H9 (cell line): ENCODE data around the gene THOP1. TPM values are rescaled to one million over a fixed set of nuclear protein-coding genes. Genes with fewer than 3 reads are reported as not detected.

ENCODE experiments used
- DNase-seq: peaks from one replicate; pipeline ENCODE4 v3.0.0-alpha.2; 2017
- H2AFZ ChIP-seq: one replicate; pipeline ENCODE4 v1.6.1; 2013; ENCODE audit warnings: mild to moderate bottlenecking, low read length, control low read depth, moderate library complexity
- H2AK5ac ChIP-seq: 2 replicates; pipeline ENCODE4 v1.6.1; 2013; ENCODE audit warnings: low read length, control low read depth, mixed read lengths; ENCODE audit not compliant: insufficient read length
- H2BK120ac ChIP-seq: one replicate; pipeline ENCODE4 v1.6.1; 2013; ENCODE audit warnings: low read depth, mild to moderate bottlenecking, low read length, control low read depth, inconsistent platforms; ENCODE audit not compliant: poor library complexity, severe bottlenecking
- H2BK12ac ChIP-seq: 2 replicates; pipeline ENCODE4 v1.6.1; 2013; ENCODE audit warnings: low read length, control low read depth, mixed read lengths, low read depth; ENCODE audit not compliant: insufficient read length
- H2BK15ac ChIP-seq: 2 replicates; pipeline ENCODE4 v1.6.1; 2013; ENCODE audit warnings: low read depth, low read length, control low read depth
- H2BK20ac ChIP-seq: one replicate; pipeline ENCODE4 v1.6.1; 2013; ENCODE audit warnings: low read depth, mild to moderate bottlenecking, low read length, control low read depth, inconsistent platforms; ENCODE audit not compliant: poor library complexity, severe bottlenecking
- H2BK5ac ChIP-seq: 2 replicates; pipeline ENCODE4 v1.6.1; 2013; ENCODE audit warnings: low read length, control low read depth, mixed read lengths; ENCODE audit not compliant: insufficient read length
- H3K14ac ChIP-seq: 2 replicates; pipeline ENCODE4 v1.6.1; 2013; ENCODE audit warnings: low read length, control low read depth; ENCODE audit not compliant: insufficient read depth
- H3K18ac ChIP-seq: 2 replicates; pipeline ENCODE4 v1.6.1; 2013; ENCODE audit warnings: low read depth, mild to moderate bottlenecking, mixed read lengths, low read length, control low read depth; ENCODE audit not compliant: insufficient read length
- H3K23ac ChIP-seq: 2 replicates; pipeline ENCODE4 v1.6.1; 2013; ENCODE audit warnings: low read length, control low read depth, mixed read lengths, low read depth; ENCODE audit not compliant: insufficient read length
- H3K23me2 ChIP-seq: 2 replicates; pipeline ENCODE4 v1.6.1; 2013; ENCODE audit warnings: low read depth, mild to moderate bottlenecking, mixed read lengths, low read length, control low read depth; ENCODE audit not compliant: insufficient read length, poor library complexity, severe bottlenecking
- H3K27ac ChIP-seq: 2 replicates; pipeline ENCODE4 v1.5.1; 2013; ENCODE audit warnings: low read length, control low read depth, mixed read lengths, low read depth; ENCODE audit not compliant: insufficient read length
- H3K27me3 ChIP-seq: 2 replicates; pipeline ENCODE4 v1.6.1; 2013; ENCODE audit warnings: low read length, control low read depth, inconsistent platforms; ENCODE audit not compliant: insufficient read depth
- H3K4ac ChIP-seq: 2 replicates; pipeline ENCODE4 v1.6.1; 2013; ENCODE audit warnings: low read depth, mild to moderate bottlenecking, control low read depth, inconsistent platforms, low read length, moderate library complexity
- H3K4me1 ChIP-seq: 2 replicates; pipeline ENCODE4 v1.6.1; 2013; ENCODE audit warnings: low read length, control low read depth, inconsistent platforms; ENCODE audit not compliant: insufficient read depth
- H3K4me2 ChIP-seq: 2 replicates; pipeline ENCODE4 v1.6.1; 2013; ENCODE audit warnings: low read length, control low read depth, mixed read lengths; ENCODE audit not compliant: insufficient read length, insufficient read depth
- H3K56ac ChIP-seq: 2 replicates; pipeline ENCODE4 v1.6.1; 2013; ENCODE audit warnings: low read depth, mild to moderate bottlenecking, mixed read lengths, low read length, control low read depth; ENCODE audit not compliant: insufficient read length
- H3K79me1 ChIP-seq: 2 replicates; pipeline ENCODE4 v1.6.1; 2013; ENCODE audit warnings: low read depth, mild to moderate bottlenecking, moderate library complexity, low read length, control low read depth, inconsistent platforms; ENCODE audit not compliant: insufficient read depth, poor library complexity, severe bottlenecking
- H3K79me2 ChIP-seq: 2 replicates; pipeline ENCODE4 v1.6.1; 2013; ENCODE audit warnings: low read length, control low read depth, inconsistent platforms; ENCODE audit not compliant: insufficient read depth
- H3K9ac ChIP-seq: 2 replicates; pipeline ENCODE4 v1.6.1; 2013; ENCODE audit warnings: low read length, control low read depth, mixed read lengths; ENCODE audit not compliant: insufficient read length; ENCODE audit errors: extremely low read depth
- H3K9me3 ChIP-seq: one replicate; pipeline ENCODE4 v1.6.1; 2013; ENCODE audit warnings: low read depth, low read length, inconsistent platforms; ENCODE audit not compliant: control insufficient read depth
- H3T11ph ChIP-seq: one replicate; pipeline ENCODE4 v1.6.1; 2013; ENCODE audit warnings: mild to moderate bottlenecking, low read length, control low read depth, inconsistent platforms
- H4K20me1 ChIP-seq: one replicate; pipeline ENCODE4 v1.6.1; 2013; ENCODE audit not compliant: control insufficient read depth, insufficient read length, insufficient read depth
- H4K5ac ChIP-seq: 2 replicates; pipeline ENCODE4 v1.6.1; 2013; ENCODE audit warnings: low read depth, mild to moderate bottlenecking, mixed read lengths, low read length, control low read depth; ENCODE audit not compliant: insufficient read length
- H4K8ac ChIP-seq: replicated peaks from 2 replicates; pipeline ENCODE4 v1.6.1; 2013; ENCODE audit warnings: low read length, control low read depth, mixed read lengths, low read depth; ENCODE audit not compliant: insufficient read length
- H4K91ac ChIP-seq: 2 replicates; pipeline ENCODE4 v1.6.1; 2013; ENCODE audit warnings: low read depth, mild to moderate bottlenecking, moderate library complexity, mixed read lengths, low read length, control low read depth; ENCODE audit not compliant: insufficient read length
- H3K27ac Mint-ChIP-seq, 3 experiments: 2 replicates in 2 of 3; 3 replicates in 1 of 3; pipeline ENCODE4 v1.8.0; 2020 to 2021; ENCODE audit warnings: mixed read lengths in 3 of 3, mild to moderate bottlenecking in 1 of 3, moderate library complexity in 1 of 3
- H3K27me3 Mint-ChIP-seq: 2 replicates; pipeline ENCODE4 v1.8.0; 2021; ENCODE audit warnings: low read depth, mild to moderate bottlenecking, moderate library complexity, mixed read lengths
- H3K36me3 Mint-ChIP-seq, 3 experiments: 2 replicates in 2 of 3; 3 replicates in 1 of 3; pipeline ENCODE4 v1.8.0; 2020 to 2021; ENCODE audit warnings: low read depth in 3 of 3, mixed read lengths in 3 of 3; ENCODE audit not compliant: insufficient read depth in 1 of 3
- H3K4me1 Mint-ChIP-seq, 2 experiments: 2 replicates each; pipeline ENCODE4 v1.8.0; 2020; ENCODE audit warnings: mixed read lengths in 2 of 2
- H3K4me3 Mint-ChIP-seq, 2 experiments: 2 replicates in 1 of 2; 3 replicates in 1 of 2; pipeline ENCODE4 v1.8.0; 2020 to 2021; ENCODE audit warnings: mild to moderate bottlenecking in 2 of 2, mixed read lengths in 2 of 2, moderate library complexity in 1 of 2
- H3K9me3 Mint-ChIP-seq, 2 experiments: 2 replicates in 1 of 2; 3 replicates in 1 of 2; pipeline ENCODE4 v1.8.0; 2020; ENCODE audit warnings: mild to moderate bottlenecking in 2 of 2, mixed read lengths in 2 of 2, moderate library complexity in 1 of 2
- whole genome bisulfite sequencing: extraction: QIAGEN DNeasy Blood & Tissue Kit; methylation state at CpG from one replicate; pipeline ENCODE4 v1.1.7; 2013; ENCODE audit warnings: missing lambda C conversion rate, low lambda C conversion rate, mixed read lengths; ENCODE audit not compliant: insufficient read length; ENCODE audit errors: extremely low coverage; 5-methylcytosine and 5-hydroxymethylcytosine counted together
- total RNA-seq: library from RNA; stranded (reverse); gene quantifications from 2 replicates; pipeline ENCODE4 v1.2.1, GENCODE V29; 2021
- TF ChIP-seq, protein P1 (sequence below): fragments of 200-600 bp; sonication (generic); conservative IDR thresholded peaks from 3 replicates; pipeline ENCODE4 v1.8.0; 2021; ENCODE audit warnings: antibody characterized with exemption, mild to moderate bottlenecking

THOP1 gene
- total RNA-seq, 1 experiment from 2014 or later, result 150 TPM

DNA sequence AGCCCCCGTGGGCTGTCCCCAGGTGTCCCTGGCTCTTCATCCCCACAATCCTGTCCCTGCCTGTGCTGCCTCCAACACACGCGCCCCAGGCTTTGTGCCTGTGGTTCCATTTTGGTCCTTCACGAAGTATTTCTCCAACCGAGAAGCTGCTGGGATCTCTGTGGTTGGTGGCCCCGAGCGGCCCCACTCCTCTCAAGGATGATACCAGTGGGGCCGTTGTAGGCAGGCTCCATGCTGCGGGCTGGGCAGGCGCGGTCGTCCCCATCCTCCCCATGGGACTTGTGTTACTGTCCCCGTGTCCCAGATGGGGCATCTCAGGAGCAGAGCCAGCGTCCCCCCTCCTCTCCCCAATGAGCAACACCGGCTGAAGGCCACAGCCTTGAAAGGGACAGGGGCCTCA is 30.6 kb downstream of the THOP1 start:
- Histone ChIP-seq H2BK12ac (no peak overlapping the region), H3K23ac (no peak overlapping the region), H3K27ac (no peak overlapping the region), H3T11ph (no peak overlapping the region), H3K79me1 (no peaks in the 10 kb centered on the region), H4K5ac (no peak overlapping the region), H4K8ac (no peak overlapping the region), H3K56ac (no peak overlapping the region), H3K9ac (no peak overlapping the region), H2AFZ (no peak overlapping the region), H3K14ac (no peak overlapping the region), H2BK15ac (no peak overlapping the region), H3K4ac (no peak overlapping the region), H3K27me3 (no peaks in the 10 kb centered on the region), H4K20me1 (peaks cover 2% of the 10 kb centered on the region), H4K91ac (no peak overlapping the region), H3K4me2 (no peak overlapping the region), H3K4me1 (no peaks in the 10 kb centered on the region), H3K18ac (no peak overlapping the region), H2BK5ac (no peak overlapping the region), H2BK120ac (no peak overlapping the region), H2AK5ac (no peak overlapping the region), H3K79me2 (no peaks in the 10 kb centered on the region), H3K23me2 (no peaks in the 10 kb centered on the region), H3K9me3 (no peaks in the 10 kb centered on the region), H2BK20ac (no peak overlapping the region)
- WGBS, result no CpG with 5 or more reads among the region's 15 CpGs
- peak overlapping the region in 1 of 3 experiments; percentile 91; a peak in 3 of 7 replicates for H3K27ac Mint-ChIP-seq
- TF ChIP-seq, protein P1, sequence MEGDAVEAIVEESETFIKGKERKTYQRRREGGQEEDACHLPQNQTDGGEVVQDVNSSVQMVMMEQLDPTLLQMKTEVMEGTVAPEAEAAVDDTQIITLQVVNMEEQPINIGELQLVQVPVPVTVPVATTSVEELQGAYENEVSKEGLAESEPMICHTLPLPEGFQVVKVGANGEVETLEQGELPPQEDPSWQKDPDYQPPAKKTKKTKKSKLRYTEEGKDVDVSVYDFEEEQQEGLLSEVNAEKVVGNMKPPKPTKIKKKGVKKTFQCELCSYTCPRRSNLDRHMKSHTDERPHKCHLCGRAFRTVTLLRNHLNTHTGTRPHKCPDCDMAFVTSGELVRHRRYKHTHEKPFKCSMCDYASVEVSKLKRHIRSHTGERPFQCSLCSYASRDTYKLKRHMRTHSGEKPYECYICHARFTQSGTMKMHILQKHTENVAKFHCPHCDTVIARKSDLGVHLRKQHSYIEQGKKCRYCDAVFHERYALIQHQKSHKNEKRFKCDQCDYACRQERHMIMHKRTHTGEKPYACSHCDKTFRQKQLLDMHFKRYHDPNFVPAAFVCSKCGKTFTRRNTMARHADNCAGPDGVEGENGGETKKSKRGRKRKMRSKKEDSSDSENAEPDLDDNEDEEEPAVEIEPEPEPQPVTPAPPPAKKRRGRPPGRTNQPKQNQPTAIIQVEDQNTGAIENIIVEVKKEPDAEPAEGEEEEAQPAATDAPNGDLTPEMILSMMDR, result no peak
- no peak for DNase-seq
- H3K36me3 Mint-ChIP-seq, result peaks cover 4 to 27% (median 9%) of the 10 kb centered on the region in 3 experiments; a peak in 6 of 7 replicates
- H3K4me1 Mint-ChIP-seq, result peaks cover 3% of the 10 kb centered on the region in 2 experiments; a peak in 1 of 4 replicates
- peaks cover 0 to 2% of the 10 kb centered on the region in 2 experiments; a peak in 3 of 5 replicates for H3K9me3 Mint-ChIP-seq
- H3K4me3 Mint-ChIP-seq, result no peak overlapping the region
- peaks cover 1% of the 10 kb centered on the region for H3K27me3 Mint-ChIP-seq
